Ovary (tissue), 3 donors: ENCODE results near the gene APLNR.

Experiments used
- EP300 ChIP-seq: sonication (generic); formaldehyde crosslinking; IDR thresholded peaks from one replicate; pipeline ENCODE4 v1.6.1; 2017; ENCODE audit warnings: antibody characterized with exemption
- POLR2A ChIP-seq: fragments of 450-650 bp; IDR thresholded peaks from one replicate; pipeline ENCODE4 v1.6.1; 2017; ENCODE audit warnings: antibody characterized with exemption, mild to moderate bottlenecking, moderate library complexity
- TF ChIP-seq, protein P1 (sequence below), 3 donors: fragments of 450-650 bp in 2 of 3; fragments of 200-600 bp in 1 of 3; IDR thresholded peaks; one replicate each; pipeline versions ENCODE4 v1.5.1 to v1.8.0; 2016 to 2022; ENCODE audit warnings: antibody characterized with exemption in 3 of 3, mild to moderate bottlenecking in 1 of 3
- donor health status: DM: no; HTN: no; CAD: no.

DNA sequence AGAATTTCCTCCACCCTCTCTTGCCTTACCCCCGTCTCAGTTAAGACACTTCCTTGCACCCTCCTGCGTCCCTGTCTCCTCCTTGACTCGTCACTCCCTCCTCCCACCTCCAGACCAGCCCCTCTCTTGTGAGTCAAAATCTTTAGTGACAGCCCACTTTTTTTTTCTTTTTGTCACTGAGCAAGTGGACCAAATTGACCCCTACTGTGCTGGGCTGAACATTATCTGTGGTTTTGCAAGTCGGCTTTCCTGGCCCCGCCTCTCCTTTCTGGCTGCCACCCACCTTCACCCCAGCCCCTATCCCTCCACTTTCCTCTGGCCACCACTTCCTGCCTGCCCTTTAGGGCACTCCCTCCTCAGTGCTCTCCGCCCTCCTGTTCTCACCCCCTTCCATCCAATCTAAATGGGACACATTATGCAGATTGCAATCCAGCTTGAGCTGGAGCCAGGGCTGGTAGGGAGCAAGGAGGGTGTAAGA is at the start of gene APLNR:
- no peak for TF ChIP-seq POLR2A
- TF ChIP-seq, protein P1, sequence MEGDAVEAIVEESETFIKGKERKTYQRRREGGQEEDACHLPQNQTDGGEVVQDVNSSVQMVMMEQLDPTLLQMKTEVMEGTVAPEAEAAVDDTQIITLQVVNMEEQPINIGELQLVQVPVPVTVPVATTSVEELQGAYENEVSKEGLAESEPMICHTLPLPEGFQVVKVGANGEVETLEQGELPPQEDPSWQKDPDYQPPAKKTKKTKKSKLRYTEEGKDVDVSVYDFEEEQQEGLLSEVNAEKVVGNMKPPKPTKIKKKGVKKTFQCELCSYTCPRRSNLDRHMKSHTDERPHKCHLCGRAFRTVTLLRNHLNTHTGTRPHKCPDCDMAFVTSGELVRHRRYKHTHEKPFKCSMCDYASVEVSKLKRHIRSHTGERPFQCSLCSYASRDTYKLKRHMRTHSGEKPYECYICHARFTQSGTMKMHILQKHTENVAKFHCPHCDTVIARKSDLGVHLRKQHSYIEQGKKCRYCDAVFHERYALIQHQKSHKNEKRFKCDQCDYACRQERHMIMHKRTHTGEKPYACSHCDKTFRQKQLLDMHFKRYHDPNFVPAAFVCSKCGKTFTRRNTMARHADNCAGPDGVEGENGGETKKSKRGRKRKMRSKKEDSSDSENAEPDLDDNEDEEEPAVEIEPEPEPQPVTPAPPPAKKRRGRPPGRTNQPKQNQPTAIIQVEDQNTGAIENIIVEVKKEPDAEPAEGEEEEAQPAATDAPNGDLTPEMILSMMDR (IDR thresholded peaks at IDR 0.05): no peak
- no peak for TF ChIP-seq EP300
